Natural killer cell (primary cell): ENCODE data around the gene PPM1M. TPM values are rescaled to one million over a fixed set of nuclear protein-coding genes. Genes with fewer than 3 reads are reported as not detected.

ENCODE experiments used
- ATAC-seq, 3 donors: fragments of 150-1000 bp in 2 of 3; fragments of 200-7000 bp in 1 of 3; cut with Tn5 transposase; 1 replicate in 1 of 3; 2 replicates in 2 of 3; pipeline ENCODE4 v1.10.0; 2021; ENCODE audit warnings: mild to moderate bottlenecking in 2 of 3, moderate library complexity in 2 of 3
- DNase-seq, 2 donors: peaks; one replicate each; pipeline versions ENCODE4 v3.0.0 to v3.0.0-alpha.2; 2013 to 2021; ENCODE audit warnings: mixed read lengths in 1 of 2
- H3K27ac ChIP-seq: one replicate; pipeline ENCODE4 v1.5.1; 2013; ENCODE audit warnings: mild to moderate bottlenecking, low read length
- H3K27me3 ChIP-seq: one replicate; pipeline ENCODE4 v1.6.1; 2013; ENCODE audit warnings: low read length; ENCODE audit not compliant: control insufficient read depth, insufficient read depth
- H3K36me3 ChIP-seq: one replicate; pipeline ENCODE4 v1.6.1; 2013; ENCODE audit warnings: low read length; ENCODE audit not compliant: control insufficient read depth, insufficient read depth
- H3K4me1 ChIP-seq: one replicate; pipeline ENCODE4 v1.6.1; 2013; ENCODE audit warnings: low read length; ENCODE audit not compliant: control insufficient read depth, insufficient read depth
- H3K4me3 ChIP-seq: one replicate; pipeline ENCODE4 v1.5.1; 2013; ENCODE audit warnings: low read length
- H3K9me3 ChIP-seq: one replicate; pipeline ENCODE4 v1.6.1; 2013; ENCODE audit warnings: low read length; ENCODE audit not compliant: control insufficient read depth, insufficient read depth
- H3K27ac Mint-ChIP-seq, 2 donors: one replicate each; pipeline ENCODE4 v1.8.0; 2022; ENCODE audit warnings: mild to moderate bottlenecking in 2 of 2, mixed read lengths in 2 of 2, moderate library complexity in 1 of 2
- H3K27me3 Mint-ChIP-seq, 2 donors: one replicate each; pipeline ENCODE4 v1.8.0; 2022; ENCODE audit warnings: low read depth in 2 of 2, mixed read lengths in 2 of 2
- H3K36me3 Mint-ChIP-seq: one replicate; pipeline ENCODE4 v1.8.0; 2022; ENCODE audit warnings: mixed read lengths
- H3K4me1 Mint-ChIP-seq, 2 donors: one replicate each; pipeline ENCODE4 v1.8.0; 2022; ENCODE audit warnings: mixed read lengths in 2 of 2
- H3K4me3 Mint-ChIP-seq: one replicate; pipeline ENCODE4 v1.8.0; 2022; ENCODE audit warnings: mild to moderate bottlenecking, moderate library complexity, mixed read lengths
- H3K9me3 Mint-ChIP-seq, 2 donors: one replicate each; pipeline ENCODE4 v1.8.0; 2022; ENCODE audit warnings: mixed read lengths in 2 of 2
- CTCF ChIP-seq: fragments of 200-600 bp; IDR thresholded peaks from one replicate; pipeline ENCODE4 v1.8.0; 2022; ENCODE audit warnings: antibody characterized with exemption
- WGBS: methylation state at CpG from one replicate; pipeline ENCODE4 v1.1.7; 2013; ENCODE audit warnings: missing lambda C conversion rate; ENCODE audit not compliant: insufficient coverage; 5-methylcytosine and 5-hydroxymethylcytosine counted together
- intact Hi-C: fragments of 100-400 bp; cut with micrococcal nuclease; formaldehyde crosslinking; loops from one replicate; pipeline ENCODE4 v1.14.2; 2022
- total RNA-seq, 4 donors: library from RNA; stranded (reverse); fragments of 120-200 nt in 1 of 4; gene quantifications; one replicate each; pipeline versions ENCODE4 v1.2.3 to v1.2.4, GENCODE V29; 2013 to 2022

PPM1M gene
- total RNA-seq, 3 donors from 2014 or later (not counting 1 experiment from before 2014, with no cell fraction given): 66.0 to 83.7 (median 77.8) TPM

GRCh38 chr3:52225452-52226228 lies 19.9 kb upstream of the PPM1M start, which contains the start of gene TLR9:
TSS of gene TLR9 (minus strand) at chr3:52225645. CDS start at chr3:52225529, 116 bp downstream.
- Mint-ChIP-seq H3K36me3 (no peaks in the 10 kb centered on the region), H3K27ac (peak within 1 kb of the TSS; percentile 56 to 81), H3K27me3 (no peaks in the 10 kb centered on the region), H3K4me1 (peaks cover 0 to 18% of the 10 kb centered on the region in 2 donors), H3K4me3 (no peak within 1 kb of the TSS), H3K9me3 (no peaks in the 10 kb centered on the region)
- Histone ChIP-seq H3K36me3 (peaks cover 31% of the 10 kb centered on the region), H3K27me3 (no peaks in the 10 kb centered on the region), H3K27ac (peak within 1 kb of the TSS; percentile 59), H3K4me1 (peaks cover 41% of the 10 kb centered on the region), H3K9me3 (no peaks in the 10 kb centered on the region), H3K4me3 (peak within 1 kb of the TSS; percentile 35)
- 33% methylated on average over 7 of the region's 9 CpGs for WGBS
- DNase-seq (peak in 1 of 2 donors; percentile 45), ATAC-seq (peak in 2 of 3 donors; percentile 42 to 46)
- intact Hi-C loops: no loop called here
- no peak for TF ChIP-seq CTCF

- no peaks in the 10 kb centered on the region for H3K27me3 Mint-ChIP-seq
- no peak overlapping the region for H3K4me3 Mint-ChIP-seq
- H3K27ac ChIP-seq: peak overlapping the region; percentile 59
- no peaks in the 10 kb centered on the region for H3K27me3 ChIP-seq
- H3K36me3 Mint-ChIP-seq: no peaks in the 10 kb centered on the region
- H3K9me3 Mint-ChIP-seq: no peaks in the 10 kb centered on the region
- H3K36me3 ChIP-seq: peaks cover 37% of the 10 kb centered on the region
- H3K4me1 ChIP-seq: peaks cover 39% of the 10 kb centered on the region
- no peak for ATAC-seq
- no peak for TF ChIP-seq CTCF
- DNase-seq: peak in 1 of 2 donors; percentile 13
- peak overlapping the region; percentile 56 to 81 for H3K27ac Mint-ChIP-seq
- no peaks in the 10 kb centered on the region for H3K9me3 ChIP-seq
- peaks cover 1 to 20% of the 10 kb centered on the region in 2 donors for H3K4me1 Mint-ChIP-seq
- 55% methylated on average over 5 of the region's 5 CpGs for WGBS
- no peak overlapping the region for H3K4me3 ChIP-seq
- intact Hi-C loops: no loop called here
Observed at GRCh38 chr3:52226229-52226817, 19.2 kb upstream of the PPM1M start.

GRCh38 chr3:52227117-52227516 lies 18.4 kb upstream of the PPM1M start:
- Histone ChIP-seq H3K4me3 (no peak overlapping the region), H3K9me3 (no peaks in the 10 kb centered on the region), H3K4me1 (peaks cover 39% of the 10 kb centered on the region), H3K27ac (no peak overlapping the region), H3K36me3 (peaks cover 43% of the 10 kb centered on the region), H3K27me3 (no peaks in the 10 kb centered on the region)
- no peaks in the 10 kb centered on the region for H3K36me3 Mint-ChIP-seq
- DNase-seq: peak in 1 of 2 donors; percentile 32
- no peak overlapping the region for H3K4me3 Mint-ChIP-seq
- no peak for TF ChIP-seq CTCF
- peaks cover 8 to 28% of the 10 kb centered on the region in 2 donors for H3K4me1 Mint-ChIP-seq
- ATAC-seq: no peak
- peak overlapping the region; percentile 56 to 81 for H3K27ac Mint-ChIP-seq
- intact Hi-C loops: no loop called here
- H3K9me3 Mint-ChIP-seq: no peaks in the 10 kb centered on the region
- 89% methylated on average over 4 of the region's 4 CpGs for WGBS
- H3K27me3 Mint-ChIP-seq: no peaks in the 10 kb centered on the region
